ENCODE data around the gene WNT5B.

The WNT5B gene

GRCh38 chr12:1629338-1630132, 504 bp downstream of the WNT5B start:
- no peak for DNase-seq (ENCODE audit: low read depth in 2 of 2, low spot score in 1 of 2)

DNA sequence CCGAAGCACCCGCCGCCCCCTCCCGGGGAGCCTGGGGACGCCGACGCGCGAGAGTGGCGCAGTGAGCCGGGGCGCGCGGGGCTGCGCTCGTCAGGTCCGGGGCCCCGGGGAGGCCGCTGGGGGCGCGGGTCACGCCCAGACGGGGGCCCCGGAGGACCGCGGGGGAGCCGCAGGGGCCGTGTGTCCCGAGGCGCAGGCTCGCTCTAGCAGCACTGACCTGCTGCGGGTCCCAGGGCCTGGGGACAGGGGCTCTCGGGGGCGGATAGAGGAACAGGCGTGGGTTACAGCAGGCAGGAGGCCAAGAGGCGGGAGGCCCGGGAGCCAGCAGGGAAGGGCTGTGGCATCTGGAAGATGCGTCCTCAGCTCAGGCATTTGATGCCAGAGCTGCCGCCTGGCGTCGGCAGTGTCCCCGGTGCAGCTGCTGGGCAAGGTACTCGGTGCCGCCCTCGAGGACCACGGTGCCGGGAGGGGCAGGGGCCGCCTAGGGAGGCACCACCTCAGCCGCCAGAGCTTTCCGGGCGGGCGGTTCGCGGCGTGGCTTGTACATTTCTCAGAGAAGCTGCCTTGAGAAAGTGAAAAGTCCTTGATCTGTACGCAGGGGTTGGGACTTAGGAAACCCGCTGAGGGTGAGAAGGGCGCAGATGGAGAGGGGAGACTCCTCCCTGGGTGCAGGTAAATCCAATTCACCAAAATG, 1.2 kb downstream of the WNT5B start:
- DNase-seq (ENCODE audit: low read depth in 2 of 2, low spot score in 1 of 2): no peak

GRCh38 chr12:1630827-1631591, 2.0 kb downstream of the WNT5B start:
- DNase-seq (ENCODE audit: low read depth in 2 of 2, low spot score in 1 of 2): no peak

DNA sequence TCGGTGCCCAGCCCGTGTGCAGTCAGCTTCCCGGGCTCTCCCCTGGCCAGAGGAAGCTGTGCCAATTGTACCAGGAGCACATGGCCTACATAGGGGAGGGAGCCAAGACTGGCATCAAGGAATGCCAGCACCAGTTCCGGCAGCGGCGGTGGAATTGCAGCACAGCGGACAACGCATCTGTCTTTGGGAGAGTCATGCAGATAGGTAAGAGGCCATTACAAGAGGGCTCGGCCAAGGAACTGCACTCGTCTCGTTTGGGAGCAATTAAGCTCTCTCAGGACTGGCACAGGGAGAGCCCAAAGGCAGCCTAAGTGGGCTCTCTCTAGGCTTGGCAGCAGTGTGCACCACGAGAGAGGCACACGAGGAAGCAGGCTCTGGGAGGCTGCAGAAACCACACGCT, 3.7 kb downstream of the WNT5B start:
- DNase-seq (ENCODE audit: low read depth in 2 of 2, low spot score in 1 of 2): no peak

- no peak for DNase-seq (ENCODE audit: low read depth in 2 of 2, low spot score in 1 of 2)
Measured at GRCh38 chr12:1633459-1633858, 4.4 kb downstream of the WNT5B start.

GRCh38 chr12:1634149-1634548, 5.1 kb downstream of the WNT5B start:
- no peak for DNase-seq (ENCODE audit: low read depth in 2 of 2, low spot score in 1 of 2)

GRCh38 chr12:1634590-1635191, 5.7 kb downstream of the WNT5B start:
- peak; percentile 21 to 35 for DNase-seq (ENCODE audit: low read depth in 2 of 2, low spot score in 1 of 2)

DNA sequence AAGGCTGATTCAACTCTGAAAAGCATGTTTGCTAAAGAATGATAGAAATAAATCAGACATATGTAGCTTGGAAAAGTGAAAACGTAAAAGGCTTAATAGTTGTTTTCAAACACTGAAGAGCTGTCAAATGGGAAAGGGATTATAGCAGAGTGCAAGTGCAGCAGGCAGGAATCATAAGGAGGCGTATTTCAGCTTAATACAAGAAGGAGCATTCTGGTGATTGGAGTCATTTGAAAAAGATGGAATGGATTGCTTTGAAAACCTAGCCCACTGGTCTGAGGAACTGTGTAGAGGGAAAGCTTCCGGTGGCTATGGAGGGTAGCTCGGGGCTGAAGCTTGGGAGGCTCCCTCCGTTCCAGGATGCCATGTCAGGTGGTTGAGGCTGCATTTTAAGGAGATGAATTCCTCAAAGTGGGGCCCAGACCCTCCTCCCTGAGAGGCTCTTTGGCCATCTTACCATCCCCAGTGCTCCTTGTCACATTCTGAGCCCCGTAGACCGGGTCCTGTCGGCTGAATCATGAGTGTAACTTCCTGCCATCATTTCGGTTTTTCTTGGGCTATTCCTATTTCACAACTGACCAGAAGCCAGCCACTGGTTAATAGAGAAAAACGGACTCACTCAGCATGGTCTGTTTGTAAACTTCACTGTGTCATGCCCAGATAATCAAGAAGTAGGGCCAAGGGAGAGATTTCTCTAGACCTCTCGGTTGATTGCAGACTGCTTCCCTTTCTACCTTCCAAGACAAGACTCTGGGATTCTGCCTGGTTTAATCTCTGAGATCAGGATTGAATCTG, 6.5 kb downstream of the WNT5B start:
- DNase-seq (ENCODE audit: low read depth in 2 of 2, low spot score in 1 of 2): no peak

GRCh38 chr12:1638203-1638602, 9.2 kb downstream of the WNT5B start:
- no peak for DNase-seq (ENCODE audit: low read depth in 2 of 2, low spot score in 1 of 2)

DNA sequence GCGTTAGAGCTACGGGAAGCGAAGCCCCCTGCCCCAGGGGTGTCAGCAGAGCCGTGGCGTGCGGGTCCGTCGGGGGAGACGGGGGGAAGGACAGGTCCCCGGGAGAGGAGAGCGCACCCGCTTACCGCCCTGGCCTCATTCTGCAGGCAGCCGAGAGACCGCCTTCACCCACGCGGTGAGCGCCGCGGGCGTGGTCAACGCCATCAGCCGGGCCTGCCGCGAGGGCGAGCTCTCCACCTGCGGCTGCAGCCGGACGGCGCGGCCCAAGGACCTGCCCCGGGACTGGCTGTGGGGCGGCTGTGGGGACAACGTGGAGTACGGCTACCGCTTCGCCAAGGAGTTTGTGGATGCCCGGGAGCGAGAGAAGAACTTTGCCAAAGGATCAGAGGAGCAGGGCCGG, 10.5 kb downstream of the WNT5B start:
- DNase-seq (ENCODE audit: low read depth in 2 of 2, low spot score in 1 of 2): no peak

- DNase-seq (ENCODE audit: low read depth in 2 of 2, low spot score in 1 of 2): no peak
Measured at GRCh38 chr12:1640328-1641234, 11.6 kb downstream of the WNT5B start.

DNA sequence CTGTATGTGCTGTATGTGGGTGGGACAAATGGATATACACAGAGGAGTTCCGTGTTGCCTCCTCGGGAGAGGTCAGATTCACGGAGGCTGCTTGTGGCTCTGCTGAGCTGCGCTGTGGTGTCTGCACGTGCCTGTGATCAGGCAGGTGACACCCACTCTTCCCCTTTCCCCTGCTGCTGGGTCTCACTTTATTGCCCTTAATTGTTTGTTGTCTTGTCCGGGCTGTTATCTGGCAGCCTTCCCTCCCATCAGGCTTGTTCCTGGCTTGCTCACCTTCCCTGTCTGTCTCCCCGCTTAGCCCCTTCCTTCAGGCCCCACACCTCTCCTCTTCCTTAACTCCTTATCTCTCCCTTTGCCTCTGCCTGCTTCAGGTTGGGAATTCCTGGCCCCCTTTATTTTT, 13.5 kb downstream of the WNT5B start:
- no peak for DNase-seq (ENCODE audit: low read depth in 2 of 2, low spot score in 1 of 2)

DNA sequence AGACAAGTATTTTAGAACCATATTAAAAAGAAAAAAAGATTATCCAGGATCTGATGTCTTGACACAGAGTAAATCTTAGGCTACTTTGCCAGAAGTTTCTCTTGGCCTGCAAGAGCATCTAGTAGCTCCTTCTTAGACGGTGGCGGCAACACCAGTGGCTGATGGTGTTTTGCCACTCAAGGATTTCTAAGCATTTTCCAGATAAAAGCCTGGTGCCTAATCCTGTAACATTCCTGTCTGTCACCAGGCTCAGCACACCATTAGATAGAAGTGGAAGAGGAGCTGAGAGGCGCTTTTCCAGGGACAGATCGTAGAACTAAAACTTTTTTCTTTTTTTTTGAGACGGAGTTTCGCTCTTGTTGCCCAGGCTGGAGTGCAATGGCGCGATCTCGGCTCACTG, 14.0 kb downstream of the WNT5B start:
- no peak for DNase-seq (ENCODE audit: low read depth in 2 of 2, low spot score in 1 of 2)

DNA sequence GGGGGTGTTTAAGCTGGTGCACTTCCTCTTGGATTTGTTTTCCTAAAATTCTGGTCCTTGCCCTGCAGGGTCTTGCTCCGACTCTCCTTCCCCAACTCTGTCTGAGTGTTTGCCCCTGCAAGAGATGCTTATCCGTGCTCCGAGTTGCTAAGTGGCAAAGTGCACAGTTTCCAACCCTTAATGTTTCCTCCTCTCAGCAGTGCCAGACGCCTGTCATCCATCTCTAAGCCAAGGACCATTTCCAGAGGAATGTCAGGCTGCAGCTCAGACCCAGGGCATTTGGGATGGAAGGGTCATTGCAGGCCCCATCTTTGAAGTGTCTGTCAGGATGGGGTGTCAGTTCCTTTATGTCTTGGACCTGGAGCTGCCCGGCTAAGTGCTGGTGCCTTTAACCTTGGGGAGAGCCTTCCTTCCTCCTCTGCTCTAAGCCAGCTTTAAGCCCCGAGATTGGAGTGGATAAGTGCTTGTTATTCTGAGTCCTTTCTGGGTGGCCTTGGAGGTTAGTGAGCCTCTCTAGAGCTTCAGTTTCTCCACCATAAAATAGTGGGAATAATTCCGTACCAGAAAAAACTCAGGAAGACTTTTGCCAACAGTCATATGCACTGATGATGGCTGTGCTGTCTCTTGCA, 15.0 kb downstream of the WNT5B start:
- DNase-seq (ENCODE audit: low read depth in 2 of 2, low spot score in 1 of 2): no peak

DNA sequence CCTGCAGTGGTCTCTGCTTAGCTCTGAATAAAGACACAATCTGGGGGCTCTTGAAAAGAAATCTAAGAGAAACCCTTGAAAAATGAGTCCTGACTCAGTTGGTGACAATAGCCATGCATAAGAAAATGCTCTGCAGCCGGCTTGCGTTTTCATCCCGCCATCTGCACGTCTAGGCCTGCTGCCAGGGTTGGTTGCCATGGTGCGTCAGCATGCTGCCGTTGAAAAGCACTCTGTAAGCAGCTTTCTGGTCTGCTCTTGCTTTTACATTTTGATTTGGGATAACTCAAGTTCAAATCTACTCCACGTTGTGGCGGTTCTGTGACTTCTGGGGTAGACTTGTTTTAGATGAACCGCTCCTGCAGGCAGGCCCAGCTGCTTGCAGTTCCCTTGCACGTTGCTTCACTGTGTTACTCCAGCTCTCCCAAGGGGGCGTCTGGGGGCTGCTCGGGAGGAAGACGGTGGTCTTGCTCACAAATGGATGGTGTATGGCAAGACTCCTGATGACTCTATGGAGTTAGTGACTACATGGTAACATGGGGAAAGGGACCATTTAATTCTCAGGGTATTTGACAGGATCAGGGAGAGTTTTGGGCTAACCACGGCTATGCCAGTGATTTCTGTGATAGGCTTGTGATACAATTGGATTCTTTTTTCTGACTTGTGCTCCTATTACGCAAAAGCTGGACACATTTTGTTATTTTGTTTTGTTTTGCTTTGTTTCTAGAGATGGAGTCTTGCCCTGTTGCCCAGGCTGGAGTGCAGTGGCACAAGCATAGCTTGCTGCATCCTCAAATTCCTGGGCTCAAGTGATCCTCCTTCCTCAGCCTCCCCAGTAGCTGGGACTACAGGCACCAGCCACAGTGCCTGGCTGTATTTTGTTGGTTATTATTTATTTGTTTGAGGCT, 15.8 kb downstream of the WNT5B start:
- no peak for DNase-seq (ENCODE audit: low read depth in 2 of 2, low spot score in 1 of 2)

GRCh38 chr12:1645819-1646218, 16.8 kb downstream of the WNT5B start:
- DNase-seq (ENCODE audit: low read depth in 2 of 2, low spot score in 1 of 2): no peak

- no peak for DNase-seq (ENCODE audit: low read depth in 2 of 2, low spot score in 1 of 2)
Measured at GRCh38 chr12:1646569-1647284, 17.7 kb downstream of the WNT5B start.

- no peak for DNase-seq (ENCODE audit: low read depth in 2 of 2, low spot score in 1 of 2)
Measured at GRCh38 chr12:1647285-1647669, 18.2 kb downstream of the WNT5B start.

Data from stimulated activated CD8-positive, alpha-beta memory T cell treated with anti-CD3 and anti-CD28 coated beads, Interleukin-4, amount 100 ng/mL, for 1 hour (primary cell).